ENCODE measurements around the gene SLC4A1. TPM values are rescaled to one million over a fixed set of nuclear protein-coding genes. Genes with fewer than 3 reads are reported as not detected.

Gene SLC4A1
- total RNA-seq, 1 donor from 2014 or later = not detected

DNA sequence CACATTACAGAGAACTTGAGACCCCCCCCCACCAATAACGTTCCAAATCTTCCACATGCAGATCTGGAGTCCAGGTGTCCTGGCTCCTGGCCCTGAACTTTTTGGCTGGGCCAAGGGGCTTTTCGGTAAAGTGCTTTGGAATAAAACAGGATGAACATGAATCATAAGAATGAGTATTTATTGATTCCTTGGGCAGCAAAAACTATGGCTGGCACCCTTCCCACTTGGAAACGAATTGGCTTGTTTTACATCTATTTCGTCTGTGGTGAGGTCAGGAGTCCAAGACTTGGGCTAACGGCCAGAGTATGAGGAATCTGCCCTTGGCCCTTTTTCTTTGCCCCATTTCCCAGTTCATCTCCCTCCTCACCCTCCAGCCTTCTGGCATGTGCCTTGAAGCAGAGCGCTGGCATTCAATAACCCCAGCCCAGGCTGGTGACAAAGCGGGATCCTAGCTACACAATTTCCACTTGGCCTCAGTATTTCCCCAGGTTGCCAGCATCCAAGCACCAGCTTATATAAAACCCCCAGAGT is 44.3 kb downstream of the SLC4A1 start:
- Mint-ChIP-seq H3K4me1 (ENCODE audit: unreplicated experiment) (peaks cover 17% of the 10 kb centered on the region), H3K27ac (ENCODE audit: unreplicated experiment) (no peak overlapping the region), H3K27me3 (ENCODE audit: unreplicated experiment) (peaks cover 9% of the 10 kb centered on the region), H3K9me3 (ENCODE audit: unreplicated experiment) (no peaks in the 10 kb centered on the region), H3K36me3 (ENCODE audit: low read depth, unreplicated experiment) (no peaks in the 10 kb centered on the region), H3K4me3 (ENCODE audit: unreplicated experiment) (peak overlapping the region; percentile 69)
- TF ChIP-seq, protein P1, sequence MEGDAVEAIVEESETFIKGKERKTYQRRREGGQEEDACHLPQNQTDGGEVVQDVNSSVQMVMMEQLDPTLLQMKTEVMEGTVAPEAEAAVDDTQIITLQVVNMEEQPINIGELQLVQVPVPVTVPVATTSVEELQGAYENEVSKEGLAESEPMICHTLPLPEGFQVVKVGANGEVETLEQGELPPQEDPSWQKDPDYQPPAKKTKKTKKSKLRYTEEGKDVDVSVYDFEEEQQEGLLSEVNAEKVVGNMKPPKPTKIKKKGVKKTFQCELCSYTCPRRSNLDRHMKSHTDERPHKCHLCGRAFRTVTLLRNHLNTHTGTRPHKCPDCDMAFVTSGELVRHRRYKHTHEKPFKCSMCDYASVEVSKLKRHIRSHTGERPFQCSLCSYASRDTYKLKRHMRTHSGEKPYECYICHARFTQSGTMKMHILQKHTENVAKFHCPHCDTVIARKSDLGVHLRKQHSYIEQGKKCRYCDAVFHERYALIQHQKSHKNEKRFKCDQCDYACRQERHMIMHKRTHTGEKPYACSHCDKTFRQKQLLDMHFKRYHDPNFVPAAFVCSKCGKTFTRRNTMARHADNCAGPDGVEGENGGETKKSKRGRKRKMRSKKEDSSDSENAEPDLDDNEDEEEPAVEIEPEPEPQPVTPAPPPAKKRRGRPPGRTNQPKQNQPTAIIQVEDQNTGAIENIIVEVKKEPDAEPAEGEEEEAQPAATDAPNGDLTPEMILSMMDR (IDR thresholded peaks at IDR 0.05; ENCODE audit: unreplicated experiment) = no peak
- no peak for DNase-seq (ENCODE audit: low spot score)

DNA sequence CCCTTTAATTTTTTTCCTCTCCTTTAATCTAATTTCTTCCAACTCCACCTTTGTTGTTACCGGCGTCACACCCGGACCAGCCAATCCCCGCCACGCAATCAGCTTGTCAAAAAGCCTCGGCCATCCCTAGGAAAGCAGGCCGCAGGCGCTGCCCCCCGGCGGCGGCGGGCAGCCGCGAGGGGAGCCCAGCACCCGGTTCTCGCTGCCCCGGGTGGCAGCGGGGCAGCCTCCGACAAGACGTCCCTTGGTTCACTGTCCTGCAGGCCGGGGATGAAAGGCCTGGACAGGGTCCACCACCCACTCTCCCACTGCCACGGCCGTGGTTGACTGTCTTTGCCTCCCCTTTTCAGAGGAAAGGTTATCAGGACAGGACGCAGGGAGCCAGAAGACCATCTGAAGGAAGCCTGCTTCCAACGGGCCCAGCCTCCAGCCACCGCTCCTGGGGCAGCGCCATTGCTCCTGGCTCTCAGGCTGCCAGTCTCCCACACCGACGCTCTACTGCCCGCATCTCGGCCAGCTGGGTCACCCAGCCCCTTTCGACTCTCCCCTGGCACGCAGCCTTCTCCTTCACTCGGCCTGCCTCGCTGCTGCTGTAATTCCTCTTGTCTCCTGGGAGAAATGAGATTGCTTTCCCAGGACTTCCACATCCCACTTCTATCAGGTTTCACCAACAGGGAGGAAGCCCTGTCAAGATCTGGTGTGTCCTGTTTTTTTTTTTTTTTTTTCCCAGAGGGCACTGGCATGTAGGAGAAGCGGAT is 45.6 kb downstream of the SLC4A1 start:
- H3K27me3 Mint-ChIP-seq (ENCODE audit: unreplicated experiment) = peaks cover 14% of the 10 kb centered on the region
- peak overlapping the region; percentile 93 for H3K27ac Mint-ChIP-seq (ENCODE audit: unreplicated experiment)
- no peaks in the 10 kb centered on the region for H3K9me3 Mint-ChIP-seq (ENCODE audit: unreplicated experiment)
- DNase-seq (ENCODE audit: low spot score) = peak; percentile 62
- H3K4me1 Mint-ChIP-seq (ENCODE audit: unreplicated experiment) = peaks cover 21% of the 10 kb centered on the region
- TF ChIP-seq, protein P1 (IDR thresholded peaks at IDR 0.05; ENCODE audit: unreplicated experiment) = no peak
- no peaks in the 10 kb centered on the region for H3K36me3 Mint-ChIP-seq (ENCODE audit: low read depth, unreplicated experiment)
- H3K4me3 Mint-ChIP-seq (ENCODE audit: unreplicated experiment) = peak overlapping the region; percentile 97

DNA sequence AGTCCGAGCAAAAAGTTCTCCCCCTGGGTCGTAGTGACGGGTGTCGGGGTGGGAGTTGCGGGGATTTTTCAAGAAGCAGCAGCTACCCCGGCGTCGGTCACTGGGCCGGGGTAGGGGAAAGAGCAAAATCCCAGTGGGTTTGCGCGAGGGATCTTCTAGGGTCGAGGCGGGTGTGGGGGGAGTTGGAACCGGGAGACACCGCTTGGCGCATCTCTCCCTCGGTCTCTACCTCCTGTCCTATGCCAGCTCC is 46.1 kb downstream of the SLC4A1 start:
- H3K27ac Mint-ChIP-seq (ENCODE audit: unreplicated experiment) = peak overlapping the region; percentile 79
- TF ChIP-seq, protein P1 (IDR thresholded peaks at IDR 0.05; ENCODE audit: unreplicated experiment) = no peak
- H3K9me3 Mint-ChIP-seq (ENCODE audit: unreplicated experiment) = no peaks in the 10 kb centered on the region
- peaks cover 15% of the 10 kb centered on the region for H3K27me3 Mint-ChIP-seq (ENCODE audit: unreplicated experiment)
- no peak for DNase-seq (ENCODE audit: low spot score)
- peak overlapping the region; percentile 97 for H3K4me3 Mint-ChIP-seq (ENCODE audit: unreplicated experiment)
- peaks cover 25% of the 10 kb centered on the region for H3K4me1 Mint-ChIP-seq (ENCODE audit: unreplicated experiment)
- peaks cover 1% of the 10 kb centered on the region for H3K36me3 Mint-ChIP-seq (ENCODE audit: low read depth, unreplicated experiment)

DNA sequence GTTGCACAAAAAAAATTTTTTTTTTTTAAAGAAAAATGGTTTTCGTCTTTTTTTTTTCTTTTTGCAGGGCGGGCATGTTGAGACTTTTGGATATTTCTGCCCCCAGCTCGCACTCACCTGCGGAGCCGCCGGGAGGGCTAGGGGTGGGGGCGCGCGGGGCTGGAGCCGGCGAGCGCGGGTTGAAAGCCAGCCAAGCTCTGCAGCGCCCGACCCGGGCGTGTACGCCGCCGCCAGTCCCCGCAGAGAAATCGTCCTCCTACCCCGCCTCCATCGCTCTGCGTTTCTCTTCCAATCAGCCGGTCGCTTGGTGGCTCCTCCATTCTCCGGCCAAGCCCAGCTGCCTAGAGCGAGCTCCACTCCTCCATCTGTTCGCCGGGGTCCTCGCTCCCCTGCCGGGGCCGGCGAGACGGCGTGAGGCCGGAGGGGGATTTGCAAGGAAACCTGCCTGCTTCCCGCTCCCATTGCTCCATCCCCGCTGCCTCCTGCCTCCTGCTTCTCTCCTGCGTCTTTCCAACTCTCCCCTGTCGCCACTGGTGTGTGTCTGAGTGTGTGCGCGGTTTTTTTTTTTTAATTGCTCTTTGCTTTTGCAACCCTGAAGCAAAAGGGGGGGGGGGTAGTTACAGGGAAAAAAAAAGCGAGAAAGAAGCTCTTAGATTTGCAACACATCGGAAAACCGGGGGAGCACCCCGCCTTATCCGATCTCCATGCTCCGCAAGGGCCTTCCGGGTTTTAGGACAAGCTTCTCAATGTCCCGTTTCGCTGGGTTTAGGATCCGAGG is 46.7 kb downstream of the SLC4A1 start:
- TF ChIP-seq, protein P1 (IDR thresholded peaks at IDR 0.05; ENCODE audit: unreplicated experiment) = no peak
- DNase-seq (ENCODE audit: low spot score) = peak; percentile 66
- H3K4me3 Mint-ChIP-seq (ENCODE audit: unreplicated experiment) = peak overlapping the region; percentile 97
- H3K27me3 Mint-ChIP-seq (ENCODE audit: unreplicated experiment) = peaks cover 18% of the 10 kb centered on the region
- H3K4me1 Mint-ChIP-seq (ENCODE audit: unreplicated experiment) = peaks cover 31% of the 10 kb centered on the region
- H3K27ac Mint-ChIP-seq (ENCODE audit: unreplicated experiment) = peak overlapping the region; percentile 79
- H3K9me3 Mint-ChIP-seq (ENCODE audit: unreplicated experiment) = no peaks in the 10 kb centered on the region
- peaks cover 6% of the 10 kb centered on the region for H3K36me3 Mint-ChIP-seq (ENCODE audit: low read depth, unreplicated experiment)

Data from endothelial cell (in vitro differentiated cells).